A549 (cell line): ENCODE measurements around the gene MRPL53. TPM values are rescaled to one million over a fixed set of nuclear protein-coding genes. Genes with fewer than 3 reads are reported as not detected.

ENCODE experiments used
- ATAC-seq, 2 experiments: fragments of 200-7000 bp in 1 of 2; fragments of >200 bp in 1 of 2; cut with Nextera tagmentation in 1 of 2; cut with Tn5 transposase in 1 of 2; 3 replicates each; pipeline versions ENCODE4 v1.8.0 to v1.9.1; 2018 to 2020; ENCODE audit warnings: mild to moderate bottlenecking in 1 of 2, moderate library complexity in 1 of 2
- CTCF ChIA-PET: fragments of 300-600 bp; sonication (Branson Sonifier 250); formaldehyde crosslinking; extraction: SDS; loops from one replicate; lab custom pipeline; 2021; ENCODE audit warnings: antibody characterized with exemption, inconsistent platforms; lab: Yijun Ruan, JAX
- POLR2A ChIA-PET: fragments of 350-600 bp; formaldehyde crosslinking; extraction: SDS; loops from one replicate; lab custom pipeline; 2021; ENCODE audit warnings: antibody characterized with exemption, inconsistent platforms; lab: Yijun Ruan, JAX
- DNase-seq, 2 experiments: peaks; one replicate each; pipeline versions ENCODE4 v3.0.0 to v3.0.0-alpha.2; 2011 to 2016; ENCODE audit warnings: low read depth in 1 of 2, low spot score in 1 of 2
- FAIRE-seq: peaks from 2 replicates; lab custom pipeline; 2011; peaks lifted over from hg19 to GRCh38; lab: Jason Lieb, UNC
- H3K27ac ChIP-seq, 2 experiments: fragments of >200 bp; sonication (Bioruptor Twin); formaldehyde crosslinking; 3 replicates each; pipeline ENCODE4 v1.5.1; 2016 to 2017
- H3K4me1 ChIP-seq: fragments of >200 bp; sonication (Bioruptor Twin); formaldehyde crosslinking; 3 replicates; pipeline ENCODE4 v1.6.1; 2016
- H3K4me2 ChIP-seq: fragments of >200 bp; sonication (Bioruptor Twin); formaldehyde crosslinking; 3 replicates; pipeline ENCODE4 v1.6.1; 2016
- H3K4me3 ChIP-seq: fragments of >200 bp; sonication (Bioruptor Twin); formaldehyde crosslinking; 3 replicates; pipeline ENCODE4 v1.5.1; 2016
- H3K9me3 ChIP-seq: fragments of >200 bp; sonication (Bioruptor Twin); formaldehyde crosslinking; 3 replicates; pipeline ENCODE4 v1.6.1; 2016
- BHLHE40 ChIP-seq: IDR thresholded peaks from 2 replicates; pipeline ENCODE4 v1.6.1; 2012; ENCODE audit warnings: low read depth, low read length, inconsistent platforms
- CBX8 ChIP-seq: fragments of 200-600 bp; sonication (generic); IDR thresholded peaks from 2 replicates; pipeline ENCODE4 v1.6.1; 2016
- CEBPB ChIP-seq, 2 experiments: fragments of >200 bp in 1 of 2; sonication (Bioruptor Twin) in 1 of 2; formaldehyde crosslinking in 1 of 2; IDR thresholded peaks; 2 replicates each; pipeline ENCODE4 v1.6.1; 2012 to 2016
- CHD2 ChIP-seq: fragments of 150-350 bp; IDR thresholded peaks from 2 replicates; pipeline ENCODE4 v1.6.1; 2014; ENCODE audit warnings: low read length; ENCODE audit not compliant: partially characterized antibody
- FOSL2 ChIP-seq, 2 experiments: fragments of 450-650 bp in 1 of 2; fragments of >200 bp in 1 of 2; sonication (Bioruptor Twin) in 1 of 2; formaldehyde crosslinking; IDR thresholded peaks; 2 replicates each; pipeline versions ENCODE4 v1.5.0 to v1.6.1; 2016 to 2020; ENCODE audit warnings: mild to moderate bottlenecking in 1 of 2, moderate library complexity in 1 of 2
- FOXS1 ChIP-seq: fragments of 250-450 bp; sonication (Bioruptor Pico); IDR thresholded peaks from 2 replicates; pipeline ENCODE4 v1.5.0; 2020; ENCODE audit warnings: mild to moderate bottlenecking, moderate library complexity
- HDAC2 ChIP-seq: fragments of 200-600 bp; sonication (generic); IDR thresholded peaks from 2 replicates; pipeline ENCODE4 v1.6.1; 2016
- HES2 ChIP-seq: fragments of >200 bp; sonication (Bioruptor Twin); formaldehyde crosslinking; IDR thresholded peaks from 2 replicates; pipeline ENCODE4 v1.6.1; 2016
- HMGXB4 ChIP-seq: fragments of 250-450 bp; sonication (Bioruptor Pico); IDR thresholded peaks from 2 replicates; pipeline ENCODE4 v1.5.0; 2021; ENCODE audit warnings: mild to moderate bottlenecking, moderate library complexity, borderline replicate concordance
- HOXB5 ChIP-seq: fragments of 250-450 bp; sonication (Bioruptor Pico); IDR thresholded peaks from 2 replicates; pipeline ENCODE4 v1.5.0; 2020; ENCODE audit warnings: mild to moderate bottlenecking, moderate library complexity
- KDM5A ChIP-seq: fragments of 200-600 bp; sonication (generic); IDR thresholded peaks from 2 replicates; pipeline ENCODE4 v1.6.1; 2016; ENCODE audit warnings: antibody characterized with exemption, mild to moderate bottlenecking
- MAFK ChIP-seq: fragments of 450-650 bp; IDR thresholded peaks from 2 replicates; pipeline ENCODE4 v1.6.1; 2014; ENCODE audit not compliant: partially characterized antibody
- NFE2L2 ChIP-seq: fragments of 150-350 bp; conservative IDR thresholded peaks from 2 replicates; pipeline ENCODE4 v1.6.1; 2014; ENCODE audit warnings: low read length
- PBX3 ChIP-seq: IDR thresholded peaks from 2 replicates; pipeline ENCODE4 v1.6.1; 2012
- PHF8 ChIP-seq: fragments of 200-600 bp; sonication (generic); IDR thresholded peaks from 2 replicates; pipeline ENCODE4 v1.6.1; 2016; ENCODE audit warnings: low read depth, mild to moderate bottlenecking, antibody characterized with exemption, moderate library complexity, borderline replicate concordance
- REST ChIP-seq: fragments of 200-600 bp; sonication (generic); IDR thresholded peaks from 2 replicates; pipeline ENCODE4 v1.6.1; 2016; ENCODE audit warnings: antibody characterized with exemption, mild to moderate bottlenecking, moderate library complexity
- SMC3 ChIP-seq: fragments of >200 bp; sonication (Bioruptor Twin); formaldehyde crosslinking; IDR thresholded peaks from 3 replicates; pipeline ENCODE4 v1.6.1; 2018; ENCODE audit warnings: inconsistent platforms
- TFCP2L1 ChIP-seq: fragments of 250-450 bp; sonication (Bioruptor Pico); IDR thresholded peaks from 2 replicates; pipeline ENCODE4 v1.5.0; 2021; ENCODE audit warnings: mild to moderate bottlenecking
- ZFP36 ChIP-seq: fragments of 450-650 bp; IDR thresholded peaks from 2 replicates; pipeline ENCODE4 v1.6.1; 2014; ENCODE audit warnings: borderline replicate concordance; ENCODE audit not compliant: partially characterized antibody
- ZNF302 ChIP-seq: fragments of 250-450 bp; sonication (Bioruptor Pico); IDR thresholded peaks from 2 replicates; pipeline ENCODE4 v1.9.0; 2021; ENCODE audit warnings: inconsistent platforms, mild to moderate bottlenecking, moderate library complexity
- ZSCAN20 ChIP-seq: fragments of 250-450 bp; sonication (Bioruptor Pico); IDR thresholded peaks from 2 replicates; pipeline ENCODE4 v1.8.0; 2022; ENCODE audit warnings: mild to moderate bottlenecking, moderate library complexity
- WGBS: methylation state at CpG from one replicate; pipeline ENCODE4 v1.1.6; 2017; ENCODE audit errors: missing lambda C conversion rate; 5-methylcytosine and 5-hydroxymethylcytosine counted together
- polyA plus RNA-seq, 4 experiments: library from polyadenylated mRNA; depleted of rRNA in 3 of 4; stranded (reverse); fragments of >200 nt; fragmentation: RNase III in 1 of 4; extraction: RNeasy Plus Mini Kit Qiagen cat#74134 plus additional on column Dnase treatment in 1 of 4; gene quantifications; 2 replicates in 3 of 4; 3 replicates in 1 of 4; pipeline ENCODE4 v1.2.3, GENCODE V29; 2011 to 2017

MRPL53 gene
- polyA plus RNA-seq, 2 of the 4 experiments (the other 2 are of a cell fraction): 68.8 to 229 TPM

DNA sequence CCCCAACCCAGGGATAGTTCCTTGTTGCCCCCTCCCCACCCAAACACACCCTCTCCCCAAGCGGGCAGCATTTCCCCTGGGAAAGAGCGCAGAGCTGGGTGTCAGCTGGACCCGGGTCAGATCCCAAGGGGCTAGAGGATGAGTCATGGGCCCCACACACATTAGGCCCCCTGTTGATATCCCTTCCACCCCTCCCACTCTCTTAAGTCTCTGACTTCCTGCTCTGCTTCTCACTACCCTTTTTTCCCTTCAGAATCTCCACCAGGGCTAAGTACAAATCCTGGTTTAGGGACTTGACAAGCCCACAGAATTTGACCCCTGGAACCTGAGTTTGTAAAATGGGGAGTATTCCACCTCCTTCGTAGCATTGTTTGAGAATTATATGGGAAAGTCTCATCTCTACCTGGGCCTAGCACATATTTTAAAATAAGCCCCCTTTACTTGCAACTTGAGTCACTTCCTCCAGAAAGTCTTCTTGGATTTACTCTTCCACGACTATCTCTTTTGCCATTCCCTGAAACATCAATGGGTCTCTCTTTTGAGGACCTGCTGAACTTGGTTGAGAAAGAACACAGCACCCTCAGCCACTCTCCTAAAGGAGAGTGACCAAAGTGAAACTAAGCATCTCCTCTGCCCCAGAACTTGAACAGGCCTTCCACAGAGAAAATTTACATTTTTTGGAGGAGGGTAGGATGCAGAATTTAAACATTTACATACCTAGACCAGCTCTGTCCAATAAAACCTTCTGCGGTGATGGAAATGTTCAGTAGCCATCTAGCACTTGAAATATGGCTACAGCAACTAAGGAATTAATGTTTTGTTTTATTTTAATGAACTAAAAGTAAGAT is 35.4 kb downstream of the MRPL53 start:
- H3K9me3 ChIP-seq: no peaks in the 10 kb centered on the region
- CTCF ChIA-PET: interaction anchor here (1.3 kb wide), 1 partner anchor 24 kb away, joined by 3 read pairs; no protein-coding TSS in a partner anchor
- ATAC-seq (no peak), FAIRE-seq (no peak), DNase-seq (no peak)
- H3K27ac ChIP-seq: no peak overlapping the region
- H3K4me3 ChIP-seq: no peak overlapping the region
- H3K4me1 ChIP-seq: peaks cover 21% of the 10 kb centered on the region
- POLR2A ChIA-PET: no interaction called here
- no peak overlapping the region for H3K4me2 ChIP-seq
- 77% methylated on average over 6 of the region's 6 CpGs for WGBS
- TF ChIP-seq HOXB5 (CRISPR knock-in tag) (no peak), FOXS1 (CRISPR knock-in tag) (no peak), ZFP36 (peak; percentile 55), KDM5A (no peak)

- FAIRE-seq: no peak
- 94% methylated on average over 36 of the region's 43 CpGs for WGBS
- Histone ChIP-seq H3K4me1 (peaks cover 21% of the 10 kb centered on the region), H3K4me2 (no peak overlapping the region), H3K9me3 (no peaks in the 10 kb centered on the region), H3K27ac (no peak overlapping the region)
- no peak for ATAC-seq
- POLR2A ChIA-PET: no interaction called here
- TF ChIP-seq FOSL2 (IDR thresholded peaks at IDR 0.05) (no peak), FOSL2 (CRISPR knock-in tag; IDR thresholded peaks at IDR 0.05) (no peak), REST (no peak), HMGXB4 (CRISPR knock-in tag) (no peak), ZNF302 (CRISPR knock-in tag) (no peak), PHF8 (no peak), HES2 (no peak), MAFK (no peak), BHLHE40 (no peak), KDM5A (no peak), TFCP2L1 (CRISPR knock-in tag) (no peak), PBX3 (no peak), CHD2 (no peak), CEBPB (IDR thresholded peaks at IDR 0.05) (no peak), ZSCAN20 (CRISPR knock-in tag) (no peak), NFE2L2 (no peak), HDAC2 (no peak), SMC3 (no peak), CBX8 (no peak)
- TF ChIP-seq, all 56 proteins: peak for 0
- H3K4me3 ChIP-seq: no peak overlapping the region
- no peak for DNase-seq
- CTCF ChIA-PET: interaction anchor here (0.8 to 1.3 kb wide), 4 partner anchors 23 to 101 kb away, joined by 3 read pairs; partner anchors contain the start of genes CCDC142 and TTC31
Observed at GRCh38 chr2:74436111-74436805, 36.2 kb downstream of the MRPL53 start.
